Brain microvascular endothelial cell (primary cell): ENCODE data around the gene DIAPH3.

Source experiments
- DNase-seq: peaks from one replicate; pipeline ENCODE4 v3.0.0-alpha.2; 2020
- H3K27ac ChIP-seq: fragments of 250-450 bp; sonication (Bioruptor Pico); 2 replicates; pipeline ENCODE4 v1.5.1; 2020; ENCODE audit warnings: mild to moderate bottlenecking, moderate library complexity
- H3K27me3 ChIP-seq: fragments of 250-450 bp; sonication (Bioruptor Pico); replicated peaks from 2 replicates; pipeline ENCODE4 v1.5.1; 2020; ENCODE audit warnings: mild to moderate bottlenecking
- H3K36me3 ChIP-seq: fragments of 250-450 bp; sonication (Bioruptor Pico); replicated peaks from 2 replicates; pipeline ENCODE4 v1.5.1; 2020; ENCODE audit warnings: mild to moderate bottlenecking
- H3K4me3 ChIP-seq: 2 replicates; pipeline ENCODE4 v1.5.1; 2011; ENCODE audit warnings: low read depth, mild to moderate bottlenecking, control low read depth, low read length, moderate library complexity
- CTCF ChIP-seq: IDR thresholded peaks from 2 replicates; pipeline ENCODE4 v1.5.1; 2011; ENCODE audit warnings: low read depth, mild to moderate bottlenecking, moderate library complexity, low read length, control low read depth, inconsistent platforms; ENCODE audit errors: missing control alignments
- in situ Hi-C: cut with HindIII; loops from 2 replicates; pipeline ENCODE4 v1.10.0; 2017; ENCODE audit warnings: low sequenced_read_pairs, low pct_ligation_motif_present

Gene DIAPH3

GRCh38 chr13:59702269-59702668 is 461.5 kb downstream of the DIAPH3 start:
- Histone ChIP-seq H3K36me3 (no peaks in the 10 kb centered on the region), H3K27ac (no peak overlapping the region), H3K4me3 (no peak overlapping the region), H3K27me3 (no peaks in the 10 kb centered on the region)
- in situ Hi-C loops: no loop called here
- DNase-seq: no peak
- no peak for TF ChIP-seq CTCF

GRCh38 chr13:59701261-59701660 is 462.5 kb downstream of the DIAPH3 start:
- Histone ChIP-seq H3K4me3 (no peak overlapping the region), H3K36me3 (no peaks in the 10 kb centered on the region), H3K27ac (no peak overlapping the region), H3K27me3 (no peaks in the 10 kb centered on the region)
- in situ Hi-C loops: no loop called here
- DNase-seq: no peak
- TF ChIP-seq CTCF: no peak

GRCh38 chr13:59700281-59700680 is 463.4 kb downstream of the DIAPH3 start:
- no peaks in the 10 kb centered on the region for H3K36me3 ChIP-seq
- in situ Hi-C loops: no loop called here
- no peaks in the 10 kb centered on the region for H3K27me3 ChIP-seq
- DNase-seq: peak; percentile 47
- peak overlapping the region; percentile 53 for H3K27ac ChIP-seq
- H3K4me3 ChIP-seq: no peak overlapping the region
- TF ChIP-seq CTCF: no peak

- no peak for TF ChIP-seq CTCF
- H3K36me3 ChIP-seq: no peaks in the 10 kb centered on the region
- no peak overlapping the region for H3K4me3 ChIP-seq
- no peaks in the 10 kb centered on the region for H3K27me3 ChIP-seq
- in situ Hi-C loops: no loop called here
- no peak overlapping the region for H3K27ac ChIP-seq
- no peak for DNase-seq
Observed at GRCh38 chr13:59696271-59696670, 467.5 kb downstream of the DIAPH3 start.

GRCh38 chr13:59691501-59692066 is 472.1 kb downstream of the DIAPH3 start:
- H3K4me3 ChIP-seq: no peak overlapping the region
- in situ Hi-C loops: no loop called here
- H3K27ac ChIP-seq: peak overlapping the region; percentile 51
- H3K36me3 ChIP-seq: no peaks in the 10 kb centered on the region
- DNase-seq: no peak
- H3K27me3 ChIP-seq: no peaks in the 10 kb centered on the region
- no peak for TF ChIP-seq CTCF

GRCh38 chr13:59690857-59691500 is 472.7 kb downstream of the DIAPH3 start:
- Histone ChIP-seq H3K27ac (peak overlapping the region; percentile 51), H3K36me3 (no peaks in the 10 kb centered on the region), H3K27me3 (no peaks in the 10 kb centered on the region), H3K4me3 (no peak overlapping the region)
- no peak for TF ChIP-seq CTCF
- in situ Hi-C loops: no loop called here
- DNase-seq: peak; percentile 20
